NCI-H187 treated with DMSO at 0.1 percent for 48 hours (cell line): ENCODE results near the gene TBC1D25.
"Not testable (repeated sequence)": the region's sequence is repeated elsewhere in the genome, so short reads cannot be mapped to it uniquely, and the experiment has no call there.

Experiments
- DNase-seq: peaks from one replicate; lab custom pipeline; 2025; lab: John Stamatoyannopoulos, UW

TBC1D25 gene

DNA sequence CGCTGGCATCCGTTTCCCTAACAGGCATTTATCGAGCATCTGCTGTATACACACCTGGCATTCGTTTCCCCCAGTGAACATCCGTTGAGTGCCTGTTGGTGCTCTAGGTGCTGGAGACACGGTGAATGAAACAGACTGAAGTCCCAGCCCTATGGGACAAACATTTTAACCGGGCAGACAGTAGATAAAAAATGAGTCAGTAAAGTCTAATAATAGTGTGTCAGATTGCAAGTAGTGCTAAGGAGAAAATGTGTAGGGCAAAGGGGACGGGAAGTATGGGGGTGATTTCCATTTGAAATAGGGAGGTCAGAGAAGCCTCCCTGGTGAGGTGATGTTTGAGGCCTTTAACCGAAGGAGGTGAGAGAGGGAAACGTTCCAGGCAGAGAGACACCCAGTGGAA, 23.2 kb upstream of the TBC1D25 start:
- DNase-seq = no peak

DNA sequence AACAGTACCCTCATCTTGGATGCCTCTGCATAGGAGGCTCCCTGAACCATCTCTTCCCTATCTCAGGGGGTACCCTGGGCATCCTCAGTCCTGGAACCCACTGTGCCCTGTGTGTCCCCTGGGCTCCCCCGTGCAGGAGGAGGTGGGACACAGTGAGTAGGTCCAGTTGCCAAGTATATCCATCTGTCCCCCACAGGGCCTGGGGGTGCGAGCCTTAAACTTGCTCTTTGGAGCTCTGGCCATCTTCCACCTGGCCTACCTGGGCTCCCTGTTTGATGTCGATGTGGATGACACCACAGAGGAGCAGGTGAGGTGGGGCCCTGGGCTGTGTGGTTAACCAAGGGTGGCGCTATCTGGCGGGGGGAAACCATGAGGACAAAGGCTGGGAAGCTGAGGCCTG, 22.5 kb upstream of the TBC1D25 start:
- no peak for DNase-seq

DNA sequence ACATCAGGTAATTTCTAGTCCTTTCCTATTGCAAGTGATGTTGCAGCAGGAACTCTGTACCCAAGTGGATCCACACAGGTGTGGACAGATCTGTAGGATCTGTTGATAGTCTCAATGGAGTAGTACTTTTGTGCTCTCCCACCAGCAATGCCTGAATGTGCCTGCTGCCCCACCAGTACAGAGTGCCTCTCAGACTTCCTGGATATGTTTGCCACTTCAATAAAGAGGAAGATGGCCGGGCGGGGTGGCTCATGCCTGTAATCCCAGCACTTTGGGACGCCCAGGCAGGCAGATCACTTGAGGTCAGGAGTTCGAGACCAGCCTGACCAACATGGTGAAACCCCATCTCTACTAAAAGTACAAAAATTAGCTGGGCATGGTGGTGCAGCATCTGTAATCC, 20.0 kb upstream of the TBC1D25 start:
- not testable (repeated sequence) for DNase-seq

DNA sequence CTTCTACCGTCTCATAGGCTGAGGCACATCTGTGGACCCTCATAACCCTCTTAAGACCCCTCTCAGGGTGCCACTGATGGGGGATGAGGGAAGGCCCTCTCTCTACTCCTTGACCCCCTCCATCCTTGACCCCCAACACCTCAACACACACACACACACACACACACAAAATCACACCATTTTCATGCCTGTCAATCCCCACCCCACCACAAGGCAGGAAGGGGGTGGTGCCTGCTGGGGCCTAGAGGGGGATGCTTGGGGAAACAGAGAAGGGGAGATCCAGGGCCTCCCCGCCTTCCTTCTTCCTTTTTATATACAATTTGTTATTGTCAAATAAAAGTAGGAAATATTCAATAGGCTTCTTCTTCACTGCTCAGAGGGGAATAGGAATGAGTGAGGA, 19.1 kb upstream of the TBC1D25 start:
- DNase-seq = no peak

DNA sequence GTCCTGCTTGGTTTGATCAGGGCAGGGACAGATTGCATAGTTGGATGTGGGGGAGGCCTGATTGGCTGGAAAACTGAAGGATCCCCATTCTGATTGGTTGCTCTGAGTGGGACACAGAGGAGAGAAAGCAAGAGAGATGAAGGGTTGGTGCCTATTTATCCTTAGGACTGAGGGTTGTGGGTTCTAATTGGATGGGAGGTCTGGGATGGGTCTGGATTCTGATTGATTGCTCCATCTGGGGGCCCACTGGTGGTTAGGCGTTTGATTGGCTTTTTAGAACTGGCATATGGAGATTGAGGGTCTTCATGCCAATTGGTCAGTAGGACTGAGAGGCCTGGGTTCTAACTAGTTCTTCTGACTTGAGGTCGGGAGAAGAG, 18.6 kb upstream of the TBC1D25 start:
- no peak for DNase-seq

DNA sequence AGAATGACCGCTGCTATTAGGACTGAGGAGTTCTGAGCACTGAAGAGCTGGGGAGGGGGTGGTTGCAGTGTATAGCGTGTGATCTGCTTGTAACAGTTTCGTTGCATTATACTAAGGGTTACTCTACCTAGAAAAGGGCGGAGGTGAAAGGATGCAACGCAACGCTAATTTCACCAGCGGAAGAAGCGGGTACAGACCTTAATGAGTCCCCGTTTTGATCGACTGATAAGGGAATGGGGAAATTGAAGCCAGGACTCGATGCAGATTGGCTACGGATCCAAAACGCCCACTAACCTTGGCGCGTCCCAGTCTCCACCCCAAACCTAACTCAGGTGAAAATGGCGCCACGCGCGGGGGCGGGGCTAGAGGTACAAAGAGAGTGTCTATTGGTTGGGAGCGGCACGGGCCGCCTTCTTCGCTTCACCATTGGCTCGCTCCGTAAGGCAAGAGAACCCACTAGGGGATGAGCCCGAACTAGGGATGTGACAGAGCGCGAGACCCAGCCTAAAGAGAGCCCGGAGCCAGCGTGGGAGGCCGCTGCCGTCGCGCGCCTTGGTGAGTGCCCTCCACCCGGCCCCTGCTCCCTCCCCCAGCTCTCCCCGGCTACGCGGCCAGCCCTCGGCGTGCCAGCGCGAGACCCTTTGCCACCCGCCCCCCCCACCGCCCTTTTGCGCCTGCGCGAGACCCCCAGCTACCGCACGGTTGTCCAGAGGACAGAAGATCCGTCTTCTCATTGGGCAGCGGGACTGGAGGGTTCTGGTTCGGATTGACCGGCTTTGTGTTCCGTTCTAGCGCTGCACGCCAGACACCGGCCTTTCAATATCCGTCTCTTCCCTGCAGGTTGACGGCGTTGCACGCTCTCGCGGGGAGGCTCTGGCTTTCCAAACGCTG, 17.9 kb upstream of the TBC1D25 start, which contains the start of gene EBP:
Gene EBP (plus strand): TSS at position 456 of the 891 bp plus-strand sequence. CDS start 1,964 bp downstream, outside the sequence.
- peak; percentile 68 for DNase-seq

DNA sequence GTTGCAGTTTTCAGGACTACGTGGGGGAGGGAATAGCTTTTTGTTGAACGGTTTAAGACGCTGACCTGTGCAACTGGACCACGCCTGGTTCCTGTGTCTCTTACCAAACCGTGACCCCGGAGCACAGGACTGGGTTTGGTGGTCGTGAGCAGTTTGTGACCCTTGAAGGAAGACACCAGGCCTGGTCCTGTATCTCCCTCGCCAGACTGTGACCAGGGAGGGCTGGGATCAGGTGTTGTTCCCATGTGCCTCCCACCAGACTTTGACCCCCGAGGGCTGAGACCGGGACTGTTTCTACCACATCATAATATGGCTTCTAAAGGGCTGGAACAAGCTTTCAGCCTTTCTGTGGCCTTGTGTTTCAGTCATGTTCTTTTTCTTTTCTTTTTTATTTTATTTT, 17.2 kb upstream of the TBC1D25 start:
- no peak for DNase-seq

DNA sequence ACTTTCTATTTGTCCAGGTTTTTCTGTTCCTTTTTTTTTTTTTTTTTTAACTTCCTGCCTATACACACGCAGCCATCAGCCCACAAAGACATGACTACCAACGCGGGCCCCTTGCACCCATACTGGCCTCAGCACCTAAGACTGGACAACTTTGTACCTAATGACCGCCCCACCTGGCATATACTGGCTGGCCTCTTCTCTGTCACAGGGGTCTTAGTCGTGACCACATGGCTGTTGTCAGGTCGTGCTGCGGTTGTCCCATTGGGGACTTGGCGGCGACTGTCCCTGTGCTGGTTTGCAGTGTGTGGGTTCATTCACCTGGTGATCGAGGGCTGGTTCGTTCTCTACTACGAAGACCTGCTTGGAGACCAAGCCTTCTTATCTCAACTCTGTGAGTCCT, 15.8 kb upstream of the TBC1D25 start:
- no peak for DNase-seq

DNA sequence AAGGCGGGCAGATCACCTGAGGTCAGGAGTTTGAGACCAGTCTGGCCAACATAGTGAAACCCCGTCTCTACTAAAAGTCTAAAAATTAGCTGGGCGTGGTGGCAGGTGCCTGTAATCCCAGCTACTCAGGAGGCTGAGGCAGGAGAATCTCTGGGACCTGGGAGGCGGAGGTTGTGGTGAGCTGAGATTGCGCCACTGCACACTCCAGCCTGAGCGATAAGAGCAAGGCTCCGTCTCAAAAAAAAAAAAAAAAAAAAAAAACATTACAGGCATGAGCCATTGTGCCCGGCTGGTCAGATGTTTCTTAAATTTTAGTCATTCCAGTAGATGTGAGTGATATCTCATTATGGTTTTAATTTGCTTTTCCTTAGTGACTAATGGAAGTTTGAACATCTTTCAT, 13.7 kb upstream of the TBC1D25 start:
- DNase-seq = not testable (repeated sequence)

DNA sequence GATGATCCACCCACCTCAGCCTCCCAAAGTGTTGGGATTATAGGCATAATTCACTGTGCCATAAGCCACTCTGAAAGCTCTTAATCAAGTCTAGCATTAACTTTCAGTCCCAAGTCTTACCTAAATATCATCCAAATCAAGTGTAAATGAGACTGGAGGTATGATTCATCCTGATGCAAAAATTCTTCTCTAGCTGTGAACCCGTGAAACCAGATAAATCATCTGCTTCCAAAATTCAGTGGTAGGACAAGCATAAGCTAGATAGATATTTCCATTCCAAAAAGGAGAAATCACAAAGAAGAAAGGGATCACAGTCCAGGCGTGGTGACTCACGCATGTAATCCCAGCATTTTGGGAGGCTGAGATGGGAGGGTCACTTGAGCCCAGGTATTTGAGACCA, 8.8 kb upstream of the TBC1D25 start:
- no peak for DNase-seq

DNA sequence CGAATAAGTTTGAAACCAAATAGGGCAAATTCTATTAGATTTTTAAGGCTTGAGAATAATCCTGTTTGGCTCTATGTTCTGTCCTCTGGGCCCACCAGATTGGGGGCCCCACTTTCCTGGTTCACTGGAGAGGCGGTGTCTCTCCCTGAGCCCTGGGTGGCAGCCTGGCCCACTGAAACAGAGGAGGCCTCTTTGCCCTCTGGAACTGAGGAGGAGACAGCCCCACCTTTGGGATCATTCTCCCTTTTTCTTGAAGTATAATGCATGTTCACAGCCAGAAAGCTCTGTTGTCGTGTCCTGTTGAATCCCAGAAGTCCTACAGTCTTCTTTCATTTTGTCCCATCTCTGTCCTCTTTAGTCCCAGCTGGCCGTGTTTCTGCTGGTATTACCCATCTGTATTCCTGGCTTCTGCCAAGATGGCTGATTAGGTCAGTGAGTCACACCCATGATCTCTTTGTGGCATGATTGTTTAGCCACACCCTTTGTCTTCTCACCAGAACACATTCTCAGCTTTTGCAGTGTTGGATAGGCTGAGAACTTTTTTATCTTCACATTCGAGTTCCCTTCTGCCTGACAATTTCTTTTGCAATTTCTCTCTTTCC, 8.1 kb upstream of the TBC1D25 start:
- no peak for DNase-seq

DNA sequence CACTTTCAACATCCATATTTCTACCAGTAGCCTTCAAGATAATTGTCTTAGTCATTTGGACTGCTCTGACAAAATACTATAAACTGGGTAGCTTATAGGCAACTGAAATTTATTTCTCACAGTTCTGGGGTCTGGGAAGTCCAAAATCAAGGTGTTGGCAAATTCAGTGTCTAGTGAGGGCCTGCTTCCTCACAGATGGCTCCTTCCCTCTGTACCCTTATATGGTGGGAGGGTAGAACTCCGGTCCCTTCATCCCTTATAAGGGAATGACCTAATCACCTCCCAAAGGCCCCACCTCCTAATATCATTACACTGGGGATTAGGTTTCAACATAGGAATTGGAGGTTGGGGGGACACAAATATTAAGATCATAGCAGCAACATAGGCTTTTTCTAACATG, 7.4 kb upstream of the TBC1D25 start:
- no peak for DNase-seq

DNA sequence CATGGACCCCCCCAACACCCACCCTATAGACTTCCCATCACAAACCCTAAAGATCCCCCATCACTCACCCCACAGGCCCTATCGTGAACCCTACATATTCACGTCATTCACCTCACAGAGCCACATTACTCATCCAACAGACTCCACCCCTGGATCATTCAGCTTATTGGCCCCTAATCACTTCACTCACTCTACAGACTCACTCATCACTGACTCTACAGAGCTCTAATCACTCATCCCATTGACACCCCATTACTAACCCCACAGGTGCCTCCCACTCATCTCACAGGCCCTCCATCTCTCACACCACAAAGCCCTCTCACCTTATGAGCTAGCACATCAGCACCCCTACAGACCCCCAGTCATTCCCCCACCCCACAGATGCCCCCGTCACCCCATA, 6.3 kb upstream of the TBC1D25 start:
- no peak for DNase-seq

DNA sequence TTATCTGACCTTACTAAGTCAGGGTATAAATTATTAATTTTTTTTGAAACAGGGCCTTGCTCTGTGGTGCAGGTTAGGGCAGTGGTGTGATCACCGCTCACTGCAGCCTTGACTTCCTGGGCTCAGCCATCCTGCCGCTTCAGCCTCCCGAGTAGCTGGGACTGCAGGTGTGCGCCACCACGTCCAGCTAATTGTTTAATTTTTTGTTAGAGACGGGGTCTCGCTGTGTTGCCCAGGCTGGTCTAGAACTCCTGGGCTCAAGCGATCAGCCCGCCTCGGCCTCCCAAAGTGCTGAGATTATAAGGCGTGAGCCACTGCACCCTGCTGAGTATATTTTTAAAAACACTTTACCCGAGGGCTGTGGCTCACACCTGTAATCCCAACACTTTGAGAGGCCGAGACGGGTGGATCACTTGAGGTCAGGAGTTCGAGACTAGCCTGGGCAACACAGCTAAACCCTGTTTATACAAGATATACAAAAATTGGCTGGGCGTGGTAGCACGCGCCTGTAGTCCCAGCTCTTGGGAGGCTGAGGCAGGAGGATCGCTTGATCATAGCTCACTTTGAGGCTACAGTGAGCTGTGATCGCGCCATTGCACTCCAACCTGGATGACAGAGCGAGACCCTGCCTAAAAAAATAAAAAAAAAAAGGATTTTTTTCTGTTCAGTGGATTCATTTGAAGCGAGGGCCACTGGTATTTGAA, 721 bp upstream of the TBC1D25 start:
- DNase-seq = no peak

DNA sequence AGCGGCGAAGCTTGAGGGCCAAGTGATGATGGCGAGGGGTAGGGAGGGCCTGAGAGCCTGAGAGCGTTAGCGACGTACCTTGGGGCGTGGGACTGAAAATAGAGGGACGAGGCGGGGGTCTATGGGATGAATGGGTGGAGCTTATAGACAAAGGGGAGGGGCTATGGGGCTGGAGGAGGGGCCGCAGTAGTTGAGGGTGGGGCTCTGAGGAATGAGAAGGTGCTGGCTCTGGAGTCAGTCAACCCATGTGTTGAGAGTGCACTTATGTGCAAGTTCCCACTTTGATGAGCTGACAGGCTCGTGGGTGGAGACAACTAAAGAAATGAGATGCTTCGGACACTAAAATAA, 488 bp downstream of the TBC1D25 start:
- no peak for DNase-seq

DNA sequence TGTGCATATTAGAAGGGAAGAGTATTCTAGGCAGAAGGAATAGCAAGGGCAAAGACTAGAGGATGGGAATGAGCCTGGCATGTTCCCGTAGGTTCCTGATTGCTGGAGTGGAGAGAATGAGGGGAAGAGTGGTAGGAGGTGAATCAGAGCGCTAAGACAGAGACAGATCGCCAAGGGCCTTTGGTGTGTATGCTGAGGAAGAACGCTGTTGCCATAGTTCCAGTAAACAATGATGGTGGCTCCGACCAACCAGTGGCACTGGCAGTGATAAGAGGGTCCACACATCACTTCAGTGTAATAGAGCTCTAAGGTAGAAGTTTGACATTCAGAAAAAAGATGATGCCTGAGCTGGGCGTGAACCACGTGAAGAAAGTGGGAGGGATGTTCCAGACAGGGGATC, 966 bp downstream of the TBC1D25 start:
- no peak for DNase-seq

DNA sequence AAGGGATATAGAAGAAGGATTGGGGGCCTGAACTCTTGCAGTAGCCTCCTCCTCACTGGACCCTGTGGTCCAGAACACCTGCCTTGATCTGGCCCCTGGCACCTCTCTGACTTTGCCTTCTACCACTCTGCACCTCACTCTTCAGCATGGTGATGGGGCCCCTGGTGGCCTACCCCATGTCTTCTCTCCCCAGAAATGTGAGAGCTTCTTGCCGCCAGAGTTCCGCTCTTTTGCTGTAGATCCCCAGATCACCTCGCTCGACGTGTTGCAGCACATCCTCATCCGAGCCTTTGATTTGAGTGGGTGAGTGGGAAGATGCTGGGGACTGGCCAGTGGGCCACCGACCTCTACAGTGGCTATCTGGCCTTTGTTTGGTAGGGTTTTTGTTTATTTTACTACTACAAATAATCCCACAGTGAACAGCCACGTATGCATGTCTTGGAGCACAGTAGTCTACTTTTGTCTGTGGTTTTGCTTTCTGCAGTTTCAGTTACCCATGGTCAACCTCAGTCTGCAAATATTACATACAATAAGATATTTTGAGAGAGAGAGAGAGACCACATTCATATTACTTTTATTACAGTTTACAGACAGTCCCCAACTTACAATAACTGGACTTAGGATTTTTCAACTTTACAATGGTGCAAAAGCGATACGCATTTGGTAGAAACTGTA, 1.8 kb downstream of the TBC1D25 start:
- no peak for DNase-seq

DNA sequence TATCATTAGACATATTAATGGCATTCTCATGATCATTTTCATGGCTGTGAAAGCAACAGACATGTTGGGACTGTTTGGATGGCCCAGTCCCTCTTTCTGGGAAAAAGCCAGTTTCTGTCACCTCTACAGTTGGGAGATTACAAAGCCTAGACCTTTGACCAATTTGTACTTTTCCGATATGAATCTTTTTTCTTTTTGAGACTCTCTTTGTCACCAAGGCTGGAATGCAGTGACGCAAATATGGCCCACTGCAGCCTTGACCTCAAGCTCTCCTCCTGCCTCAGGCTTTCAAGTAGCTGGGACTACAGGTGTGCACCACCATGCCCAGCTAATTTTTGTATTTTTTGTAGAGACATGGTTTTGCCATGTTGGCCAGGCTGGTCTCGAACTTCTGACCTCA, 9.4 kb downstream of the TBC1D25 start:
- DNase-seq = no peak

DNA sequence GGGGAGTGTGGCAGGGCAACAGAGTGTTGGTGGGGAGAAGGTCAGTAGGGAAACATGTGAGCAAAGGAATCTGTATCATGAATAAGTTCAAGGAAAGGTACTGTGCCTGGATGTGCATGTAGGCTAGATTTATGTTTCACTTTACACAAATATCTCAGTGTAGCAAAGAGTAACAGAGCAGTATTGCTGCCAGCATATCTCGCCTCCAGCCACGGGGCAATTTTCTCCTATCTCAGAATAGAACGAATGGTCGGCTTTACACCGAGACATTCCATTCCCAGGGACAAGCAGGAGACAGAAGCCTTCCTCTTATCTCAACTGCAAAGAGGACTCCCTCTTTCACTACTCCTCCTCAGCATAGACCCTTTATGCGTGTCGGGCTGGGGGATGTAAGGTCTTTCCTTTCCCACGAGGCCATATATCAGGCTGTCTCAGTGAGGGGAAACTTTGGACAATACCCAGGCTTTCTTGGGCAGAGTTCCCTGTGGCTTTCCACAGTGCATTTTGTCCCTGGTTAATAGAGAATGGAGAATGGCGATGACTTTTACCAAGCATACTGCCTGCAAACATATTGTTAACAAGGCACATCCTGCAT, 16.3 kb downstream of the TBC1D25 start:
- not testable (repeated sequence) for DNase-seq

DNA sequence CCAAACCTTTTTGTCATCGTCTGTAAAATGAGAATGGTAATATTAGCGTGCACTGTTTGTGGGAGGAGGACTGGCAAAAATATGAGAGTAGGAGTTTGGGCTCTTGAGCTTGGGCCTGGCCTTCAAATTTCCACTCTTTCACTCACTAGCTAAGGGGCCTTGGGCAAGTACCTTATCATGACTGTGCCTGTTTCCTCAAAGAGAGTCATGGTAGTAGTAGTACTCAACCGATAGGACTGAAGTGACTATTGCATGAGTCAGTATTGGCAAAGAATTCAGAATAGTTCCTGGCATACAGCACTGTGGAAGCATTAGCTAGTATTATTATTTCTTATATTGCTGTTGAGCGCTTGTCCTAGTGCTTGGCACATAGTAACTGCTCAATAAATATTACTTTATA, 18.8 kb downstream of the TBC1D25 start:
- DNase-seq = no peak

DNA sequence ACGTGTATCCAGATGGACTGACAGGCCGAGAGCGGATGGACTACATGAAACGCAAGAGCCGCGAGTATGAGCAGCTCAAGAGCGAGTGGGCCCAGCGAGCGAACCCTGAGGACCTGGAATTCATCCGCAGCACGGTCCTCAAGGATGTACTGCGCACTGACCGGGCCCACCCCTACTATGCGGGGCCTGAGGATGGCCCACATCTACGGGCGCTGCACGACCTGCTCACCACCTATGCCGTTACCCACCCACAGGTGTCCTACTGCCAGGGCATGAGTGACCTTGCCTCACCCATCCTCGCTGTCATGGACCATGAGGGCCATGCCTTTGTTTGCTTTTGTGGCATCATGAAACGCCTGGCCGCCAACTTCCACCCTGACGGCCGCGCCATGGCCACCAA, 20.1 kb downstream of the TBC1D25 start:
- no peak for DNase-seq

DNA sequence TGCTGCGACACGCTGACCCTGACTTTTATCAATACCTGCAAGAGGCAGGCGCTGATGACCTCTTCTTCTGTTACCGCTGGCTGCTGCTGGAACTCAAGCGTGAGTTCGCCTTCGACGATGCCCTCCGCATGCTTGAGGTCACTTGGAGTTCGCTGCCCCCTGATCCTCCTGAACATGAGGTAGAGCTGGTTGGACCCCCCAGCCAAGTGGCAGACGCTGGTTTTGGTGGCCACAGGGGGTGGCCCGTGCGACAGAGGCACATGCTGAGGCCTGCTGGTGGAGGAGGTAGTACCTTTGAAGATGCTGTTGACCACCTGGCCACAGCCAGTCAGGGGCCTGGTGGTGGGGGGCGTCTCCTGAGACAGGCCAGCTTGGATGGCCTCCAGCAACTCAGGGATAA, 20.5 kb downstream of the TBC1D25 start:
- DNase-seq = no peak
